HG02763 (cell line): ENCODE measurements around the gene ZSCAN5B.
"Not testable (repeated sequence)": the region's sequence is repeated elsewhere in the genome, so short reads cannot be mapped to it uniquely, and the experiment has no call there.

Source experiments
- ATAC-seq: cut with Tn5 transposase; IDR thresholded peaks from one replicate; pipeline ENCODE4 v1.9.1; 2021; ENCODE audit warnings: mild to moderate bottlenecking, moderate library complexity; ENCODE audit not compliant: unreplicated experiment

The ZSCAN5B gene

GRCh38 chr19:56197646-56198045, at the start of gene ZSCAN5B:
Gene ZSCAN5B, minus strand, starts transcription at chr19:56197783. Its CDS starts 4,731 bp downstream, at chr19:56193052.
- ATAC-seq: not testable (repeated sequence)

GRCh38 chr19:56245764-56246163, 48.2 kb upstream of the ZSCAN5B start:
- not testable (repeated sequence) for ATAC-seq

GRCh38 chr19:56245121-56245740, 47.6 kb upstream of the ZSCAN5B start:
- no peak for ATAC-seq

- ATAC-seq: no peak
Observed at GRCh38 chr19:56223481-56223880, 25.9 kb upstream of the ZSCAN5B start.

- ATAC-seq: no peak
Observed at GRCh38 chr19:56222901-56223300, 25.3 kb upstream of the ZSCAN5B start.

GRCh38 chr19:56221851-56222250, 24.3 kb upstream of the ZSCAN5B start:
- ATAC-seq: no peak

- ATAC-seq: not testable (repeated sequence)
Observed at GRCh38 chr19:56221442-56221841, 23.9 kb upstream of the ZSCAN5B start.

- ATAC-seq: no peak
Observed at GRCh38 chr19:56218961-56219360, 21.4 kb upstream of the ZSCAN5B start.

GRCh38 chr19:56217039-56217949, 19.7 kb upstream of the ZSCAN5B start:
- no peak for ATAC-seq

GRCh38 chr19:56211718-56212117, 14.1 kb upstream of the ZSCAN5B start:
- ATAC-seq: no peak

- ATAC-seq: not testable (repeated sequence)
Observed at GRCh38 chr19:56210036-56210435, 12.5 kb upstream of the ZSCAN5B start.

- ATAC-seq: no peak
Observed at GRCh38 chr19:56209091-56209490, 11.5 kb upstream of the ZSCAN5B start.

- not testable (repeated sequence) for ATAC-seq
Observed at GRCh38 chr19:56207581-56207980, 10.0 kb upstream of the ZSCAN5B start.

- no peak for ATAC-seq
Observed at GRCh38 chr19:56201973-56202372, 4.4 kb upstream of the ZSCAN5B start, which contains the start of gene ZSCAN5C. Gene ZSCAN5C, plus strand, starts transcription at chr19:56202273. Its CDS starts 3,641 bp downstream, at chr19:56205914.

- ATAC-seq: no peak
Observed at GRCh38 chr19:56199687-56200086, 2.1 kb upstream of the ZSCAN5B start.

GRCh38 chr19:56193981-56194640, 3.5 kb downstream of the ZSCAN5B start:
- no peak for ATAC-seq

GRCh38 chr19:56191711-56192110, 5.9 kb downstream of the ZSCAN5B start:
- ATAC-seq: no peak

- ATAC-seq: no peak
Observed at GRCh38 chr19:56191115-56191514, 6.5 kb downstream of the ZSCAN5B start.

- ATAC-seq: no peak
Observed at GRCh38 chr19:56189785-56190184, 7.8 kb downstream of the ZSCAN5B start.

GRCh38 chr19:56177564-56178243, 19.9 kb downstream of the ZSCAN5B start:
- no peak for ATAC-seq

GRCh38 chr19:56176881-56177280, 20.7 kb downstream of the ZSCAN5B start:
- ATAC-seq: no peak
